ENCODE data around the gene CCDC82.

GRCh38 chr11:96324912-96325311 lies 64.8 kb downstream of the CCDC82 start:
- TF ChIP-seq, protein P1, sequence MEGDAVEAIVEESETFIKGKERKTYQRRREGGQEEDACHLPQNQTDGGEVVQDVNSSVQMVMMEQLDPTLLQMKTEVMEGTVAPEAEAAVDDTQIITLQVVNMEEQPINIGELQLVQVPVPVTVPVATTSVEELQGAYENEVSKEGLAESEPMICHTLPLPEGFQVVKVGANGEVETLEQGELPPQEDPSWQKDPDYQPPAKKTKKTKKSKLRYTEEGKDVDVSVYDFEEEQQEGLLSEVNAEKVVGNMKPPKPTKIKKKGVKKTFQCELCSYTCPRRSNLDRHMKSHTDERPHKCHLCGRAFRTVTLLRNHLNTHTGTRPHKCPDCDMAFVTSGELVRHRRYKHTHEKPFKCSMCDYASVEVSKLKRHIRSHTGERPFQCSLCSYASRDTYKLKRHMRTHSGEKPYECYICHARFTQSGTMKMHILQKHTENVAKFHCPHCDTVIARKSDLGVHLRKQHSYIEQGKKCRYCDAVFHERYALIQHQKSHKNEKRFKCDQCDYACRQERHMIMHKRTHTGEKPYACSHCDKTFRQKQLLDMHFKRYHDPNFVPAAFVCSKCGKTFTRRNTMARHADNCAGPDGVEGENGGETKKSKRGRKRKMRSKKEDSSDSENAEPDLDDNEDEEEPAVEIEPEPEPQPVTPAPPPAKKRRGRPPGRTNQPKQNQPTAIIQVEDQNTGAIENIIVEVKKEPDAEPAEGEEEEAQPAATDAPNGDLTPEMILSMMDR (IDR thresholded peaks at IDR 0.05), result no peak
- TF ChIP-seq POLR2A (IDR thresholded peaks at IDR 0.05) (no peak), EP300 (IDR thresholded peaks at IDR 0.05) (no peak)
